Measurements from ENCODE around the gene URI1. TPM values are rescaled to one million over a fixed set of nuclear protein-coding genes. Genes with fewer than 3 reads are reported as not detected.

Gene URI1
- total RNA-seq, 4 donors from 2014 or later: 28.1 to 146 (median 48.0) TPM

- H3K36me3 ChIP-seq: no peaks in the 10 kb centered on the region
- in situ Hi-C loops (cut with MboI; ENCODE audit: low pct_ligation_motif_present in 1 of 4, low pct_unique_long_range_greater_than_20kb in 1 of 4, low sequenced_read_pairs in 3 of 4): no loop called here
- no peaks in the 10 kb centered on the region for H3K27me3 ChIP-seq
- 33 to 41% methylated on average over 3 of the region's 3 CpGs for WGBS, 2 donors (ENCODE audit: low coverage in 1 of 2)
- H3K4me3 ChIP-seq: no peak overlapping the region
- peaks cover 0 to 19% (median 8%) of the 10 kb centered on the region in 4 donors for H3K4me1 ChIP-seq
- H3K27ac ChIP-seq: no peak overlapping the region
- no peaks in the 10 kb centered on the region for H3K9me3 ChIP-seq
- no peak for DNase-seq
- intact Hi-C loops (cut with DNase I; ENCODE audit: low total_unique reads): no loop called here
- no peak for TF ChIP-seq EP300 (IDR thresholded peaks at IDR 0.05; ENCODE audit: low read depth)
- no peak for TF ChIP-seq POLR2AphosphoS5 (IDR thresholded peaks at IDR 0.05)
- TF ChIP-seq, protein P1, sequence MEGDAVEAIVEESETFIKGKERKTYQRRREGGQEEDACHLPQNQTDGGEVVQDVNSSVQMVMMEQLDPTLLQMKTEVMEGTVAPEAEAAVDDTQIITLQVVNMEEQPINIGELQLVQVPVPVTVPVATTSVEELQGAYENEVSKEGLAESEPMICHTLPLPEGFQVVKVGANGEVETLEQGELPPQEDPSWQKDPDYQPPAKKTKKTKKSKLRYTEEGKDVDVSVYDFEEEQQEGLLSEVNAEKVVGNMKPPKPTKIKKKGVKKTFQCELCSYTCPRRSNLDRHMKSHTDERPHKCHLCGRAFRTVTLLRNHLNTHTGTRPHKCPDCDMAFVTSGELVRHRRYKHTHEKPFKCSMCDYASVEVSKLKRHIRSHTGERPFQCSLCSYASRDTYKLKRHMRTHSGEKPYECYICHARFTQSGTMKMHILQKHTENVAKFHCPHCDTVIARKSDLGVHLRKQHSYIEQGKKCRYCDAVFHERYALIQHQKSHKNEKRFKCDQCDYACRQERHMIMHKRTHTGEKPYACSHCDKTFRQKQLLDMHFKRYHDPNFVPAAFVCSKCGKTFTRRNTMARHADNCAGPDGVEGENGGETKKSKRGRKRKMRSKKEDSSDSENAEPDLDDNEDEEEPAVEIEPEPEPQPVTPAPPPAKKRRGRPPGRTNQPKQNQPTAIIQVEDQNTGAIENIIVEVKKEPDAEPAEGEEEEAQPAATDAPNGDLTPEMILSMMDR (IDR thresholded peaks at IDR 0.05): no peak
- TF ChIP-seq POLR2A (IDR thresholded peaks at IDR 0.05): no peak
Observed at GRCh38 chr19:29978080-29978479, 36.0 kb downstream of the URI1 start.

DNA sequence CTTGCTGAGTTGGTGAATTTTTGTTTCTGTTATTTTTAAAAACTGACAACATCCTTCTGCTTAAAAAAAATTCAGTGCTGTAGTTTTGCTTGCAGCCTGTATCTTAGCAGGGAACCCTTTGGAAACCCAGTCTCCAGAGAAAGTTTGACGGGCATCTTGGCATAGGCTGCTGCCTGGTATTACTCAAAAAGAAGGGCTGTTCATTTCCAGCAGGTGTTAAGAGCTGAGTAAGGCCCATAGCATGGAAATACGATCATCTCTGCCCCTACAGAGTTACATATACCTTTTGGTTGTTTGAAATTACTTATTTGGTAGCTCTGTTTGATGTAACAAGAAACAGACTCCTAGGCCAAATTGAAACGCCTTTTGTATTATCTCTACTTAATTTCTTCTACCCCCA lies 41.5 kb downstream of the URI1 start:
- intact Hi-C loops (cut with DNase I; ENCODE audit: low total_unique reads): no loop called here
- DNase-seq: no peak
- Histone ChIP-seq H3K4me1 (peaks cover 0 to 5% (median 0%) of the 10 kb centered on the region in 4 donors), H3K36me3 (peaks cover 0 to 4% (median 0%) of the 10 kb centered on the region in 4 donors), H3K27me3 (no peaks in the 10 kb centered on the region), H3K27ac (no peak overlapping the region), H3K4me3 (no peak overlapping the region), H3K9me3 (no peaks in the 10 kb centered on the region)
- in situ Hi-C loops (cut with MboI; ENCODE audit: low pct_ligation_motif_present in 1 of 4, low pct_unique_long_range_greater_than_20kb in 1 of 4, low sequenced_read_pairs in 3 of 4): no loop called here
- no peak for TF ChIP-seq POLR2AphosphoS5 (IDR thresholded peaks at IDR 0.05)
- TF ChIP-seq, protein P1 (IDR thresholded peaks at IDR 0.05): no peak
- TF ChIP-seq POLR2A (IDR thresholded peaks at IDR 0.05): no peak
- no peak for TF ChIP-seq EP300 (IDR thresholded peaks at IDR 0.05; ENCODE audit: low read depth)
- WGBS, 2 donors (ENCODE audit: low coverage in 1 of 2): 79 to 85% methylated on average over 2 to 3 of the region's 3 CpGs

- Histone ChIP-seq H3K4me1 (peaks cover 0 to 3% (median 0%) of the 10 kb centered on the region in 4 donors), H3K36me3 (peaks cover 0 to 4% (median 0%) of the 10 kb centered on the region in 4 donors), H3K4me3 (no peak overlapping the region), H3K9me3 (no peaks in the 10 kb centered on the region), H3K27ac (no peak overlapping the region), H3K27me3 (no peaks in the 10 kb centered on the region)
- TF ChIP-seq, protein P1 (IDR thresholded peaks at IDR 0.05): no peak
- TF ChIP-seq EP300 (IDR thresholded peaks at IDR 0.05; ENCODE audit: low read depth): no peak
- TF ChIP-seq POLR2A (IDR thresholded peaks at IDR 0.05): no peak
- no peak for TF ChIP-seq POLR2AphosphoS5 (IDR thresholded peaks at IDR 0.05)
- intact Hi-C loops (cut with DNase I; ENCODE audit: low total_unique reads) (no loop called here), in situ Hi-C loops (cut with MboI; ENCODE audit: low pct_ligation_motif_present in 1 of 4, low pct_unique_long_range_greater_than_20kb in 1 of 4, low sequenced_read_pairs in 3 of 4) (no loop called here)
- WGBS, 2 donors (ENCODE audit: low coverage in 1 of 2): 88 to 95% methylated on average over 2 of the region's 2 CpGs
- no peak for DNase-seq
Observed at GRCh38 chr19:29985196-29985595, 43.2 kb downstream of the URI1 start.

- TF ChIP-seq EP300 (IDR thresholded peaks at IDR 0.05; ENCODE audit: low read depth) (no peak), POLR2AphosphoS5 (IDR thresholded peaks at IDR 0.05) (no peak), POLR2A (IDR thresholded peaks at IDR 0.05) (no peak)
- TF ChIP-seq, protein P1 (IDR thresholded peaks at IDR 0.05): no peak
- Histone ChIP-seq H3K4me3 (no peak overlapping the region), H3K36me3 (peaks cover 0 to 11% (median 4%) of the 10 kb centered on the region in 4 donors), H3K27ac (no peak overlapping the region), H3K4me1 (no peaks in the 10 kb centered on the region), H3K9me3 (no peaks in the 10 kb centered on the region), H3K27me3 (no peaks in the 10 kb centered on the region)
- no peak for DNase-seq
- intact Hi-C loops (cut with DNase I; ENCODE audit: low total_unique reads): no loop called here
- in situ Hi-C loops (cut with MboI; ENCODE audit: low pct_ligation_motif_present in 1 of 4, low pct_unique_long_range_greater_than_20kb in 1 of 4, low sequenced_read_pairs in 3 of 4): no loop called here
- 77 to 84% methylated on average over 9 of the region's 9 CpGs for WGBS, 2 donors (ENCODE audit: low coverage in 1 of 2)
Observed at GRCh38 chr19:29988351-29988750, 46.3 kb downstream of the URI1 start.
